LoVo (cell line): ENCODE measurements around the gene PCSK4.
"Not testable (repeated sequence)": the region's sequence is repeated elsewhere in the genome, so short reads cannot be mapped to it uniquely, and the experiment has no call there.

ENCODE experiments used
- DNase-seq: peaks from one replicate; pipeline ENCODE4 v3.0.0-alpha.2; 2016; ENCODE audit warnings: low spot score

PCSK4 gene

DNA sequence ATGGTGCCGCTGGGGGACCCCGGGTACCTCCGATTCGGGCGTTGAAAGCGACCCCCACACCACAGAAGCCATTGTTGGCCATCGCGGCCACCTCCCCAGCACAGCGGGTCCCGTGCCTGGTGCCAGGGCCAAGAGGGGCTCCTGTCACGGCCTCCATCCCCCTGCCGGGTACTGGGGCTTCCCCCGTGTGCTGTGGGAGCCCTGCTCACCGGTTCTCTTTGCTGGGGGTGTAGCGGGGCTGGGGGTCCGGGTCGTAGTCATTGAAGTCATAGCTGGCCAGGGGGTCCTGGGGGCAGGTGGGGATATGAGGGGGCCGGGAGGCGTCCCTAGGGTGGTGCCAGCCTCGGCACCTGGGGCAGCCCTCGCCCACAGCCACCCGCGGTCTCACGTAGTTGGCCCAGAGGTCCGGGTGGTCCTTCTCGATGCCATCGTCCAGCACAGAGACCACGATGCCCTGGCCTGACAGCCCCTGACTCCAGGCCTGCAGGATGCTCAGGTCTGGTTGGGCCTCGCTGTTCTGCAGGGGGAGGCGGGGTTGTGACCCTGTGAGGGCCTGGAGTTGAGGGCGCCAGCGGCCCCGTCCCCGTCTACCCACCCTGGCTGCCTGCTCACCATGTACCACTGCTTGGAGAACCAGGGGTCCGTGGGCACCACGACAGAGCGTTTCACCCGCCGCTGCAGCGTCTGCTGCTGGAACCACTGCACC, 2.4 kb downstream of the PCSK4 start:
- DNase-seq: no peak

DNA sequence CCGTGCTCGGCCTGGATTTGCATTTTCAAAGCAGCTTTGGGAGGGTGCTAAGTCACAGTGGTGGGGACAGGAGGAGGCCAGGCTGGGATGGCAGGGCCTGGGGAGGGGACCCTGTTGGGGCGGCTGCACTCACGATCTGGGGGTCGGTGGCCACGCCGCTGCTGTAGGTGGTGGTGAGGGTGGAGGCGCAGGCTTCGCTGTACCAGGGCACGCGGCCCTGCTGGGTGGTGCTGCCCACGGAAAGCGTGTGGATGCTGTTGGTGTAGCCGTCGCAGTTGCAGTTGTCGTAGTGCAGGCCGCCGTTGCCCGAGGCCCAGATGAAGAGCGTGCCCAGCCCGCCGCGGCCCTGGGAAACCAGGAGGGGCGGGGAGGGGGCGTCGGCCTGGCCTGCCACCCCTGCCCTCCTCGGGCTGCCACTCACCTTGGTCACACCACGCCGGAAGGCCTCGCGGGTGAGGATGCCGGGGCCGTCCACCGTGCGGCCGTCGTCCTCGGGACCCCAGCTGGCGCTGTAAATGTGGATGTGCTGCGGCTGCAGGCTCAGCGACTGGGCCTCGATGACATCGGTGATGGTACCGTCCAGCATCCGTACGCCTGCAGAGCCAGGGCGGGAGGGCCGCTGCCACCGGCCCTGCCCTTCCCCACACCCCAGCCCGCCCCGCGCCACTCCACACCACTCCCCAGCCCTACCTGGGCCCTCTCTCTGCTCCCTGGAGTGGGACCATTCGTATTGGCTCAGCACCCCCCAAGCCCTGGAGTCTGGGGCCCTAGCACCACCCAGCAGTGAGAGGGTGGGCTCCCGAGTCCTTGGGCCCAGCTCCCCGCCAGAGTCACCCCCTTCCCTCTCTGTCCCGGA, 3.2 kb downstream of the PCSK4 start:
- no peak for DNase-seq

DNA sequence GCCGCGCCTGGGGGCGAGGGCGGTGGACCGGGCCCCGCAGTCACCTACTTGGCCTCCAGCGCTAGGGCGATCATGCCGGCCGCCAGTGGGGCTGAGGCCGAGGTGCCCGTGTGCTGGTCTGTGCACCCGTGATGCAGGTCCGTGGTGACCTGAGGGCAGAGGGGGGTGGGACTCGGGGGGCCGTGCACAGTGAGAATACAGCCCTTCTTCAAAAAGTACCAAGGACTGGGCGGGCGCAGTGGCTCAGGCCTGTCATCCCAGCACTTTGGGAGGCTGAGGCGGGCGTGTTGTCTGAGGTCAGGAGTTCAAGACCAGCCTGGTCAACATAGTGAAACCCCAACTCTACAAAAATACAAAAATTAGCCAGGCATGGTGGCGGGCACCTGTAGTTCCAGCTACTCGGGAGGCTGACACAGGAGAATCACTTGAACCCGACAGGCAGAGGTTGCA, 6.1 kb downstream of the PCSK4 start:
- no peak for DNase-seq

DNA sequence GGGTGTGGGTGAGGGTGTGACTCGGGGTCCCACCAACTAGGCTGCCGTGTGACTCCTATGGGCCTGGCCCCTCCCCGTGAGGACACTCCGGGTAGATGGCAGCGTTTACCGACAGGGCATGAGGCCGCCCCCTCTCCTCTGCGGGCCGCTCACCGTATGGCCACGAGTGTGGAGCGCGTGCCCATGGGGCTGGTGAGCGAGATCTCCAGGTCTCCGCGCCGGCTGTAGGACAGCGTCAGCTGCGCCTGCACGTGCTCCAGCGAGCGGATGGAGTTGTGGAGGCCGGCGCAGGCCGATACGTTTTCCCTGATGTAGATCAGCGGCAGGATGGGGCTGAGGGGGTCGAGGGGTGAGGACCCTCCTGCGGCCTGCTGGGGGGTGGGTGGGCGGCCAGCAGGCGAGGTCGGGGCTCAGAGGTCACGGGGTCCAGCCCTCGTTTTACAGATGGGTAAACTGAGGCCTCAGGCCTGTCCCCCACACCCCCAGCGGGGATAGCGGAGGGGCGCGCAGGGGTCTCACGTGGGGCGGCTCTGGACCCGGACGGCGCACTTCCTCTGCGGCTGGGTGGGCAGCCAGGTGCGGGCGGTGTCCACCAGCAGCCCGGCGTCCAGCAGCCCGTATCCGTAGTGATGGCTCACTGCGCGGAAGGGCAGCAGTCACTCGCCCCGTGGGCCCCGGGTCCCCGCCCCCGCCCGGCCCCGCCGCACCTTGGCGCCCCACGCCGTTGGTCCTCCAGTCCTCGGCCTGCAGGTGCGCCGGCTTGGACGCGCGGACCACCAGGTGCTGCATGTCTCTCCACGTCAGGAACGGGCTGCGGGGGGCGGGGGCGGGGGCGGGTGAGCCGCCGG, 6.8 kb downstream of the PCSK4 start:
- DNase-seq: no peak

DNA sequence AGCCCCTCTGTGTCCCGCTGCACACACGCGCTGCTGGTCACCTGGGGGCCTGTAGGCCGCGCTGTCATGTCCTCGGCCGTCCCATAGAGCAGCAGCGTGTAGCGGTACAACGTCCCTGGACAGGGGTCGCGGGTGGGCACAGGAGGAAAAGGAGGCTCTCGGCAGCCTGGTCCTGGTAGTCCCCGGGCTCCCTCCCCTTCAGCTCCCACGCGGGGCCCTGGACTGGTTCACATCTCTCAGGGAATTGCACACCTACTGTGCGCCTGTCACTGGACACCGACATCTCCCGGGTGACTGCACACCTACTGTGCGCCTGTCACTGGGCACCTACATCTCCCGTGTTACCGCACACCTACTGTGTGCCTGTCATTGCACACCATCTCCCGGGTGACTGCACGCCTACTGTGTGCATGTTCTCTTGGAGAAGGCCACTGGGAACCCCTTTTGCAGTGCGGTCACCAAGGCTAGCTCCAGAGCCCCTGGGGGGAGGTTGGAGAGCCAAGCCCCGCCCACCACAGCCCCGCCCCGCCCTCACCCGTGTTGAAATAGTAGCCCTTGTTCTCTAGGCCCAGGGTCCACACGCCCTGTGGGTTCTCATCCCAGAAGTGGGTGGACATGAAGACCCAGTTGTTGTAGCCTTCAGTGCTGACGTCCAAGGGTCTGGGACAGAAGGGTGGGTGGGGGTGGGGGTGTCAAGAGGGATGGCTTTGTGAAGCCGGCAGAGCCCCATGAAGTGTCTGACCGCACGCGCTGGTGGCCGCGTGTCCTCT, 7.6 kb downstream of the PCSK4 start:
- DNase-seq: no peak

DNA sequence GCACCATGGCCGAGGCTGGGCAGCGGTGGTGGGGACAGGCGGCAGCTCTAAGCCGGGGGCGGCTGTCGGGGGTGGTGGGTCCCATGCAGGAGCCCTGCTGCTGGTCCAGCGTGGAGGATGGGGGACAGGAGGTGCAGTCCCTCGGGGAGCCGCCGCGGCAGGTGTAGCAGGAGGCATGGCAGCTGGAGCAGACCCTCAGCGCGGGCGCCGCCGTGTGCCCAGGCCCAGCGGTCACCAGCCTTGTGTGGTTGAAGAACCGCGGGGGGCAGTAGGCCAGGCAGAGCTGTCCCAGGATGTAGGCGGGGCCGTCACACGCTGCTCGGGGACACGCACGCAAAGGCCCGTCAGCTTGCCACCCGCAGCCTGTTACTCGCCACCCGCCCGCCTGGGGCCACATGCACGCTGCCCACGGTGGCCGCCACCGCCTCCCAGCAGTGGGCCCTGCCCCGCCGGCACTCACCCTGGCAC, 8.2 kb downstream of the PCSK4 start:
- DNase-seq: no peak

DNA sequence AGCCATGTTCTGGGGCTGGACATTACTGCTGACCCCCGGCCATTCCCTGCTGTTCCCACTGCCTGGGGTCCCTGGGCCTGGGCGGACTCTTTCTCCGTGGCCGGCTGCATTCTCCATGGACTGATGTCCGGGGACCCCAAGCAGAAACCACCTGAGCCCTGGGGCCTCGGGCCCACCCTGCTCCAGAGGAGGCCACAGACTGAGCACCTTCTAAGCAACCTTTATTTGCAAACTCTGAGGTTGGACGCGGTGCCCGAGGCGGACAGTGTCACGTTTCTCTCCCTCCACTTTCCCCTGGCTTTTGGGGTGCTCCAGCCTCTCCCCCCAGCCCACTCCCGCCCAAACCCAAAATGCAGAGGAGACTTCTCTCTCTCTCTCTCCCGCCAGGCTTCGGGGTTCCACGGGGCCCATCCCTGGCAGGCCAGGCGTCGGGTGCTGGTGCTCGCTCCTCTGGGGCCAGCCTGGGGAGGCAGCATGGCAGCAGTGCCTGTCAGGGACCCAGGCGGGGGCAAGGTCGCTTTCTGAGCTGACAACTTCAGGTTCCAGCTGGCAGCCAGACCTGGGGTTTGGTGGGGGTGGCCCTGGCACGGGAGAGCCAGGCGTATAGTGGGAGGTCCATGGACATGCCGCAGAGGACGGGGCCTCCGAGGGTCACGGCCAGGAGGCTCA, 8.8 kb downstream of the PCSK4 start:
- DNase-seq: no peak

DNA sequence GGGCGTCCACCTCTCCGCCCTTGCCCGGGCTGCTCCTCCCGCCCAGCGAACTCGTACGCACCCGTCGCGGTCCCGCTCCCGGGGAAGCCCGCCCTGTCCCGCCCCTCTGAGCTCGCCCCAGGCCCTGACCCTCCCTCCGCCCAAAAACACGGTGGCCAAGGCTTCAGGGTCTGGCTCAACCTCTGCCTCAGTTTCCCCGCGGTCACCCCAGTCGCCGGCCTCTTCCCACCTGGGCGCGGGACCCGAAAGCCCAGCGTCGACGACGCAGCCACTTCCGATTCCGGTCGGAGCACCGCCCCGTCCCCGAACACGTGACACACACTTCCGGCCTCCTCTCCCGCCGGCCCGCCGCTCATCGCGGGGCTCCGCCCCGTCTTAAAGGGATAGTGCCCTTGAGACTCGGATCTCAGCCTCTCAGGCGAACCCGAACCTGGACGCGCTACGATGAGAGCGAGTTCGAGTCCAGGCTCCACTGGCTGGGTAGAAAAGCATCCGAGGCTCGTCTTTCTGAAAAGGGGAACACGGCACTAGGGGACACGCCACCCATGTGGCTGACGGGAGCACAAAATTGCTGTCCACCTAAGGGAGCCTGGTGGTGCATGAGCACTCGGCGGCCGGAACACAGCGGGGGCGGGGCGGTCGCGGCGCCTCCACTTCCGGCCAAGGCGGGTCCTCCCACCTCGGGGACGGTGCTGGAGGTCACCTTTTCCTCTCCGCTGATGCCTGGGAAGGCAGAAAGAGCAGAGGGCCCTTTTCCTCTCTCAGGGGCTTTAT, 11.0 kb downstream of the PCSK4 start, which contains the start of gene C19orf25:
Gene C19orf25 (minus strand): TSS at position 282 of the 774 bp plus-strand sequence. CDS start 312 bp downstream, outside the sequence.
- DNase-seq: peak; percentile 94

DNA sequence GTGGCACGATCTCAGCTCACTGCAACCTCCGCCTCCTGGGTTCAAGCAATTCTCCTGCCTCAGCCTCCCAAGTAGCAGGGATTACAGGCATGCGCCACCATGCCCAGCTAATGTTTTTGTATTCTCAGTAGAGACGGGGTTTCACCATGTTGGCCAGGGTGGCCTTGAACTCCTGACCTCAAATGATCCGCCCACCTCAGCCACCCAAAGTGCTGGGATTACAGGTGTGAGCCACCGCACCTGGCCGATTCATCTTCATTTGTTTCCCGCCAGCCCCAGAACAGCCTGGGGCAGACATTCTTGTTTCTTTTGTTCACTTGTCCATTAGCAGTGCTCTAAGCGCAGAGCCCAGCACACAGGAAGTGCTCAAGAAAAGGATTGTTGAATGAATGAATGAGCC, 13.1 kb downstream of the PCSK4 start:
- DNase-seq: not testable (repeated sequence)

DNA sequence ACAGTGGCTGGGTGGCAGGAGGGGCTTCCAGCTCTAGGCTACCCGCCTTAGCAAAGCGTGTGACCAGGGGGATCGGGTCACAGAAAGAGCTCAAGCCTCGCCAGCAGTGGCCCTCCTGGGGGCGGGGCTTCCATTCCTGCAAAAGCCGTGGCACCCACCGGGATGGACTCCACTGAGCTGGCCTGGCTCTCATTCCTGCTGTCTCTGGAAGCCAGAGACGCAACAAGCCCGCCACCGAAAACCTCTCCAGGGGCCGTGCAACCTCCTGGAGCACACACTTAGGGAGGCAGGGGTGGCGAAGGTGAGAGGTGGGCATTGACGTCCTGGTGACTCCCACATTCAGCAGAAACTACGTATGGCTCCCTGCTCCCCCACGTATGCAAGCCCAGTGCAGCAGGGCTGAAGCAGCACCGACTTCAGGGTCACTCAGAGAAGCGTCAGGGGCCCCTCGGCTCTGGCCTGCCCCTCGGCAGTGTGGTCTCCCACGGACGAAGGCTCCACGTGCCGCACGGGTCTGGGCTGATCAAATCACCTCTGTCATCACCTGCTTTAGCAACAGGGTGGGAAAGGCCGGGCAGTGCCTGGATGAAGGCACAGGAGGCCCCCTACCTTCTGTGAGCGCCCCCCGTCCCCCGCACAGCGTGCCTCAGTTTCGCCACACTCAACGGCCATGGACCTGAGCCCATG, 14.3 kb downstream of the PCSK4 start:
- no peak for DNase-seq

DNA sequence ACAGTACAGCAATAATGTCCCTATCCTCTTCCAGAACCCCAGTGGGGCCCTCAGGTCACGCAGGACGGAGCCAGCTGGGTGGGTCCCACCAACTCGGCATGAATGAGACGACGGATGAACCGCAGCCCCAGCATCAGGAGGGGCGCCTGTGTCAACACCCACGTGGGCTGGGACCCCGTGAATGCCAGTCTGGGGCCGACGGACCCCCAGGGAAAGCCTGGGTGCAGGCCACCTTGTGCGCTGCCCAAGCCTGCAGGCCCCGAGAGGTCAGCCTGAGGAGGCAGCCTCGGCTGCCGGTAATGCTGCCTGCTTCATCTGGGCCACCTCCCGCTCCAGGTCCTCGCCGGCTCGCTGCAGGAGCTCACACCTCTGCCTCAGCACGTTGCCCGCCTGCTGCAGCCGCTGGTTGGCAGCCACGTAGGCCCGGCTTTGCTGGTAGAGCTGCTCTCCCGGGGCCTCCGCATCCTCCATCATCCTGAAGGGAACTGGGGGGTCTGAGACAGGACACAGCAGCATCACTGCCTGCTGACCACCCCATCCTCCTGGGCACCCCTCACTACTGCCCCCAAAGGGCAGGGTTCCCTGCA, 15.3 kb downstream of the PCSK4 start:
- DNase-seq: no peak

DNA sequence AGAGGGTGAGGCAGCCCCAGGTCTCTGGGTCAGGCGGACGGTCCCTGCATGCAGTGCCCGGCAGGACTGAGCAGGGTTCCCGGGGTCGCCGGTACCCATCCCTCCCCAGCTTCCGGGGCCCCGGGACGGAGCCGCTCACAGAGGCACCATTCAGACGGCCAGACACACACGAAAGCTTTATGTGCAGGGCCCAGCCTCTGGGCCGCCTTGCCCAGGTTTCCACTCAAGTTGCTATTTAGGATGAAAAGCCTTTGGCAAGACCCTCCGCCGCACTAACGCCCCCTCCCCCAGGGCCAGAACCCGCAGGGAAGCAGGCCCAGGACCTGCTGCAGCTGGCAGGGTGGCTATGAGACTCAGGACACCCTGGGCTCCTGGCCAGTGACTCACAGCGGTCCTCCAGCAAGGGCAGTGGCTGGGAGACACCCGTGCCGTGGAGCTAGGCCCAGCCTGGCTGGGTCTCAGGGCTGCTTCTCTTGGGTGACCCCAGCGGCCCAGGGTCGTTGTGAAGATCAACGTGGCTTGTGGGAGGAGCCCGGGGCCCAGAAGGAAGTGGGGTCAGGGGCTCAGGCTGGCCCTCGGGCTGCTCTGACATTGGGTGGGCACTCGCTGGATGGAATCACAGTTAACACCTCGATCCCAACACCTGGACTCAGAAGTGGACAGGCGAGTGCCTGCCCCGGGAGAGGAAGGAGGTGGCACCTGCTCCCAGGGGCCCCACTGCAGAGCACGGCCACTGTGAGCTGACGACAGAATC, 16.0 kb downstream of the PCSK4 start:
- DNase-seq: no peak

DNA sequence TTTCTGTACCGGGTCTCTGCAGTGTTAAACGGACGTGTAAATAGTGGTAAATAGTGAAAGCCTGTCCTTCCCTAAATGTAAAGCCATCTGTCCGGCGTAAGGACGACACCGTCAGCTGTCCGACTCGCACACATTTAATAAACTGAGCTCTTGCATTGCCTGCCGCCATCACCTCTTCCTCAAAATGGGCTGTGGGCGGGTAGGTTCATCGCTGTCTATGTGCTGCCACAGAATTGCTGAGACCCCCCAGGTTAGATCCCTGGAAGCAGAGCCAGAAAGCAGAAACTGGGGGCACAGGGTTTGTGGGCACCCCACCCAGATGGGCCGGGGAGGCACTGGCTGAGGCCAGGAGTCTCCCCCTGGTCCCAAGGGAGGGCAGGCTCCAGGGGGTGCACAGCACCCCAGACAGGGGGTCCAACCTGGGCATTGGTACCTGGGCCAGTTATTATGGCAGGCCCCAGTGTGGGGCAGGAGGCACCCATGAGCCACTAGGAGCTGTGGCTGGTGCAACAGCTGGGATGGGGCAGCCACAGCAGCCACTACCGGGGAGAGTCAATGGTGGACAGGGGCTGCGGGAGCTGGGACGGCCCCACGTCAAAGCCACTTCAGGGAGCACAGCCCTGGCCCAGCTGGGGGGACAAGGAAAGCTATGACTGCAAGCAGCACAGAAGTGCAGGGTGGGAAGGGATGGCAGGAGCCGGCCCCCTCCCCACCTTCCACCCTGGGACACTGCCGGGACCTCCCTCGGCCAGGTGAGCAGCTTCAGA, 16.9 kb downstream of the PCSK4 start:
- DNase-seq: no peak

DNA sequence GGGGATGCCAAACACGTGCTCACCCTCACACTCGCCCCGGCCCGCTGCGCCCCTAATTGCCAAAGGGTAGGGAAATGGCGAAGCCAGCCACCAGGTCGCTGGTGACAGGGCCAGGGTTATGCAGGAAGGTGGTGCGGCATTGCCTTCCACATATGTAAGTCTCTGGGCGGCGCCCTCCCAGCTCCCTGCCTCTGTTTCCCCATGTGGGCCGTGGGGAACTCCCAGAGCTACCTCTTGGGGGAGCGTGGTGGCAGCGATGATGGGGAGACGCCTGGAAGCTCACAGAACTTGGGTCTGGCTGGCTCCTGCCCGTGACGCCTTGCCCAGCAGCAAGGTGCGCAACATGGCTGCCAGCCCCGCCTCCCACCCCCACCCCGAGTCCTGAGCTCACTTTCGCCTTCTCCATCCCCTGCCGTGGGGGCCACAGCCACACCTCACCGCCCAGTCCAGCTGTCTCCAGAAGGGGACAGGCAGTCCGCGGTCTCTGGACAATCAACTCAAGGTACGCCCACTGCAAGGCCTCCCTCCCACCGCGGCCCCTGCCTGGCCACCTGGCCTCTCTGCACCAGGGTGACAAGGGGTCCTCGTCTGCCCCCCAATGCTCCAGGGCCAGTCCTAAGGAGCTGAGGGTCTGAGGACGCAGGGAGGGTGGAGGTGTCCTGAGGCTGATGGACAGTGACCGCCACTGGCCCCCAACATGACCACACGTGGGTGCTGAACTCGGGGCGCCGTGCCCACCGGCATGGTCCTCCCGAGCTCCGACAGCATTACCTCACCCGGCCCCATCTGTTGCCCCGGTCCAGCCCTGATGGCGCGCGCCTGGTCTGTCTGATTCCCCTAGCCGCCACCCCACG, 17.7 kb downstream of the PCSK4 start:
- DNase-seq: no peak

DNA sequence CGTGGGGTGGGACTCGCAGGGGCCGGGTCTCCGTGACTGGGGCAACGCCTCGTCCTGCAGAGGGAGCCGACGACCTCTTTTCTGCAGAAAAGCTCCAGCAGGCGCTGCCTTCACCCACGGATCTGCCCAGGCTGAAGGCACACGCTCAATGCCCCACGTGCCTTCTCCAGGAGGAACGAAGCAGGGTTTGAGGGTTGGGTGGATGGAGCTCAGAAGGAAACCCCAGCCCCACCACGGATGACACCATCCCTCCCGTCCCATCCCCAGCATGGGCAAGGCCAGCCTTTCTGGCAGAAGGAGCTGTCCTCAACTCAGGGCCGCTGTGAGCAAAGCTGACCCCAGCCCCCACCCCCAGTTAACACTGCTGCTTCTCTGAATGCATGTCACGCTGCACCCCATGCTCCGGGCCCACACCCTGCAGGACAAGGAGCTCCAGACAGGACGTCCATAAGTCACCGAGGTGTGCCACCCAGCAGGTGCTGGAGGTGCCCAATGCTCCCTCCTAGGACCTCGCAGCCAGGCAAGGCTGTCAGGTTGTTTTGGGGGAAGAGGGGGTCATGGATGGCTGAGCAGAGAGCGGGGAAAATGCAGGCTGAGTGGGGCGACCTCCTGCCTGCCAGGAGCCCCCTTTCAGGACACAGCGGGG, 18.5 kb downstream of the PCSK4 start:
- DNase-seq: no peak

DNA sequence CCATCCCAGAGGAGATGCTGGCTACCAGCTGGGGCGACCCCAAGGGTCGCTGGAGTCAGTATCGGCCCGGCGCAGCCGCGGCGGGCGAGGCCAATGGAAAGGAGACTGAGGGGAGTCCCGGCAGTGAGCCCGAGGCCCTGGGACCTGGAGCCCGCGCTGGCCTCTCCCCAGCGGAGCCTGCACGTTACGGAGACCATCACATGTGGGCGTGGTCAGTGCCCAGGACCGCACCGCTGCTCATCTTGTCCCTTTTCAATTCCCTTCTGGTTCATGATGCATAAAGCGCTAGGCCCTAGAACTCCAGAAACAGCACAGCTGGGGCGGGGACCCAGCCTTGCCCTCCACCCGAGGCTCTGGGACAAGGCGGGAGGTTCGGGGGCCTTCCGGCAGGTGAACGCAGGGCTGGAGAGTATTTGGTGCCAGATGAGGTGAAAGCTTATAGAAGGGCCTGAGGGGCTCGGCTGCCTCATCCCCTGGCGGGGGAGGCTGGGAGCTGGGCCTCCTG, 19.1 kb downstream of the PCSK4 start:
- peak; percentile 24 for DNase-seq
